Measurements from ENCODE around the gene OR13H1. TPM values are rescaled to one million over a fixed set of nuclear protein-coding genes. Genes with fewer than 3 reads are reported as not detected.
"Not testable (repeated sequence)": the region's sequence is repeated elsewhere in the genome, so short reads cannot be mapped to it uniquely, and the experiment has no call there.

The OR13H1 gene
- total RNA-seq, 4 donors from 2014 or later = not detected

DNA sequence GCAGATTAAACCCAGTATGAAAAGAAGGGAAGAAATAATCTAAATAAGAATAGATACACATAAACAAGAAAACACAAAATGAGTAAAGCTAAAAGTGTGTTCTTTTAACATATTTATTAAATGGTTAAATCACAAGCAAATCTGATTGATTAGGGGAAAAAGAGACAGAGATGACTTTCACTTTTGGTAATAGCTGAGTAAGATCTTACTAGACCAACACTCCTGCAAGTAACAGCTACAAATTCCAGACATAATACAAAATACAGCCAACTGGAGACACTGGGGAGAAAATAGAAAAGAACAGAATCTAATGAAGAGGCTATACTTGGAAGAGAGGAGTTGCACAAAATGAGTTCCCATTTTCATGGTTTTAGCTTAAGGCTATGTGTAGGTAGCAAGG is 33.5 kb downstream of the OR13H1 start:
- no peaks in the 10 kb centered on the region for H3K9me3 ChIP-seq
- no peak overlapping the region for H3K4me3 ChIP-seq
- H3K27me3 ChIP-seq = no peaks in the 10 kb centered on the region
- H3K27ac ChIP-seq = no peak overlapping the region
- H3K36me3 ChIP-seq = no peaks in the 10 kb centered on the region
- TF ChIP-seq EP300 (IDR thresholded peaks at IDR 0.05) = no peak
- TF ChIP-seq POLR2A (IDR thresholded peaks at IDR 0.05) = no peak
- no peaks in the 10 kb centered on the region for H3K4me1 ChIP-seq
- ATAC-seq = no peak

DNA sequence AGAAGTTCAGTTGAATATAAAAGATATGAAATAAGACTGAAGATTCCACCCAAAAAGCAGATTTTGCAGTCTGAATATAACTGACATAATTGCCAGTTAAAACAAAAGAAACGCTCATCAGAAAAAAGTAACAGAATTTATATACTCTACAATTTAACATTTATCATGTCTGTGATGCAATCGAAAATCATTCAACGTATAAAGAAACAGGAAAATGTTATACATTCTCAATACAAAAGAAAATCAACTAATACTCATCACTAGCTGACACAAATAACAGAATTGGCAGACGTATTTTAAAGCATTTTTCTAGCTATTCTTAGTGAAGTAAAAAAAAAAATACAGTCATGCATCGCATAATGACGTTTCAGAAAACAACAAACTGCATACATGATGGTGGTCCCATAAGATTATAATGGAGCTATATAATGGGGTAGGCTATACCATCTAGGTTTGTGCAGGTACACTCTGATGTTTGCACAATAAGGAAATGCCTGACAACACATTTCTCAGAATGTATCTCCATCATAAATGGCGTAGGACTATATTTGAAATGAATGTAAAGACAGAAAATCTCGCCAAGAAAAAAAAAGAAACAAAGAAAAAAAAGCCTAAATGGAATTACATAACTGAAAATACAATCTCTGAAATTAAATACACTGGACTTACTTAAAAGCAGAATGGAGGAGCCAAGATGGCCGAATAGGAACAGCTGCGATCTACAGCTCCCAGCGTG is 34.3 kb downstream of the OR13H1 start:
- no peaks in the 10 kb centered on the region for H3K9me3 ChIP-seq
- H3K27ac ChIP-seq = no peak overlapping the region
- no peak for ATAC-seq
- H3K36me3 ChIP-seq = no peaks in the 10 kb centered on the region
- 67 to 82% methylated on average over 8 to 10 of the region's 11 CpGs for WGBS, 2 donors (ENCODE audit: low coverage in 1 of 2)
- no peak overlapping the region for H3K4me3 ChIP-seq
- no peaks in the 10 kb centered on the region for H3K27me3 ChIP-seq
- H3K4me1 ChIP-seq = no peaks in the 10 kb centered on the region
- TF ChIP-seq POLR2AphosphoS5 (IDR thresholded peaks at IDR 0.05) (no peak), POLR2A (IDR thresholded peaks at IDR 0.05) (no peak), EP300 (IDR thresholded peaks at IDR 0.05) (no peak)
- TF ChIP-seq, protein P1, sequence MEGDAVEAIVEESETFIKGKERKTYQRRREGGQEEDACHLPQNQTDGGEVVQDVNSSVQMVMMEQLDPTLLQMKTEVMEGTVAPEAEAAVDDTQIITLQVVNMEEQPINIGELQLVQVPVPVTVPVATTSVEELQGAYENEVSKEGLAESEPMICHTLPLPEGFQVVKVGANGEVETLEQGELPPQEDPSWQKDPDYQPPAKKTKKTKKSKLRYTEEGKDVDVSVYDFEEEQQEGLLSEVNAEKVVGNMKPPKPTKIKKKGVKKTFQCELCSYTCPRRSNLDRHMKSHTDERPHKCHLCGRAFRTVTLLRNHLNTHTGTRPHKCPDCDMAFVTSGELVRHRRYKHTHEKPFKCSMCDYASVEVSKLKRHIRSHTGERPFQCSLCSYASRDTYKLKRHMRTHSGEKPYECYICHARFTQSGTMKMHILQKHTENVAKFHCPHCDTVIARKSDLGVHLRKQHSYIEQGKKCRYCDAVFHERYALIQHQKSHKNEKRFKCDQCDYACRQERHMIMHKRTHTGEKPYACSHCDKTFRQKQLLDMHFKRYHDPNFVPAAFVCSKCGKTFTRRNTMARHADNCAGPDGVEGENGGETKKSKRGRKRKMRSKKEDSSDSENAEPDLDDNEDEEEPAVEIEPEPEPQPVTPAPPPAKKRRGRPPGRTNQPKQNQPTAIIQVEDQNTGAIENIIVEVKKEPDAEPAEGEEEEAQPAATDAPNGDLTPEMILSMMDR (IDR thresholded peaks at IDR 0.05) = no peak

DNA sequence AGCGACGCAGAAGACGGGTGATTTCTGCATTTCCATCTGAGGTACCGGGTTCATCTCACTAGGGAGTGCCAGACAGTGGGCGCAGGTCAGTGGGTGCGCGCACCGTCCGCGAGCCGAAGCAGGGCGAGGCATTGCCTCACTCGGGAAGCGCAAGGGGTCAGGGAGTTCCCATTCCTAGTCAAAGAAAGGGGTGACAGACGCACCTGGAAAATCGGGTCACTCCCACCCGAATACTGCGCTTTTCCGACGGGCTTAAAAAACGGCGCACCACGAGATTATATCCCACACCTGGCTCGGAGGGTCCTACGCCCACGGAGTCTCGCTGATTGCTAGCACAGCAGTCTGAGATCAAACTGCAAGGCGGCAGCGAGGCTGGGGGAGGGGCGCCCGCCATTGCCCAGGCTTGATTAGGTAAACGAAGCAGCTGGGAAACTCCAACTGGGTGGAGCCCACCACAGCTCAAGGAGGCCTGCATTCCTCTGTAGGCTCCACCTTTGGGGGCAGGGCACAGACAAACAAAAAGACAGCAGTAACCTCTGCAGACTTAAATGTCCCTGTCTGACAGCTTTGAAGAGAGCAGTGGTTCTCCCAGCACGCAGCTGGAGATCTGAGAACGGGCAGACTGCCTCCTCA is 35.0 kb downstream of the OR13H1 start:
- H3K9me3 ChIP-seq, H3K4me1 ChIP-seq, ATAC-seq, H3K27me3 ChIP-seq, H3K4me3 ChIP-seq, H3K36me3 ChIP-seq, H3K27ac ChIP-seq: not testable (repeated sequence)
- 70% methylated on average over 2 of the region's 34 CpGs; no CpG with 5 or more reads in 1 of the 2 donors for WGBS, 2 donors (ENCODE audit: low coverage in 1 of 2)

DNA sequence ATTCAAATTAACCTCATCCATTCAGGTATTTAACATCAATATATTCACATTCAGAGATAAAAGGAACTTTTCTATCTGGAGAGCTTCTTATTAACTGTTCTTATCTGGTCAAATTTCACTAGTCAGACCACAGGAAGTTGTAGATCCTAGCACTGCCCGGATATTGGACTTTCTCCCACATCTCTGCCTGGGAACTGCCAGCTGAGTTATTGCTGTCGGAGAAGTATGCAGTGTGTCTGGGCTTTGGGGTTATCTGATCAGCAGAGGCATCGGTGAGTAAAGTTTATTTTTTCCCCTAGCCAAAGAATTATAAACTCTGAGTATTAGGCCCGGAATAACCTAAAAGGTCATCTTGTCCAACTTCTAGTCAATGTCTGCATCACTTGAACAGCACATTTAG is 45.1 kb downstream of the OR13H1 start:
- ATAC-seq = no peak
- H3K4me1 ChIP-seq = no peaks in the 10 kb centered on the region
- no peak overlapping the region for H3K27ac ChIP-seq
- no peaks in the 10 kb centered on the region for H3K27me3 ChIP-seq
- no peaks in the 10 kb centered on the region for H3K36me3 ChIP-seq
- WGBS, 2 donors (ENCODE audit: low coverage in 1 of 2) = 18 to 55% methylated on average over 3 to 4 of the region's 4 CpGs
- H3K4me3 ChIP-seq = no peak overlapping the region
- TF ChIP-seq POLR2AphosphoS5 (IDR thresholded peaks at IDR 0.05) = no peak
- TF ChIP-seq, protein P1 (IDR thresholded peaks at IDR 0.05) = no peak
- TF ChIP-seq POLR2A (IDR thresholded peaks at IDR 0.05) = no peak
- TF ChIP-seq EP300 (IDR thresholded peaks at IDR 0.05) = no peak
- no peaks in the 10 kb centered on the region for H3K9me3 ChIP-seq
